Measurements from ENCODE around the gene PPFIA1. TPM values are rescaled to one million over a fixed set of nuclear protein-coding genes. Genes with fewer than 3 reads are reported as not detected.

PPFIA1 gene
- total and polyA plus RNA-seq, 2 experiments from 2014 or later, result 34.1 to 48.1 TPM

- H3K27ac ChIP-seq, result no peak overlapping the region
- no peaks in the 10 kb centered on the region for H3K36me3 ChIP-seq
- no peaks in the 10 kb centered on the region for H3K4me1 ChIP-seq (ENCODE audit: low read depth)
- no peaks in the 10 kb centered on the region for H3K27me3 ChIP-seq
- no peaks in the 10 kb centered on the region for H3K9me3 ChIP-seq (ENCODE audit: low read depth)
- no peak overlapping the region for H3K4me3 ChIP-seq
- no peak for DNase-seq (ENCODE audit: low read depth in 1 of 2, low spot score in 1 of 2)
- TF ChIP-seq, protein P1, sequence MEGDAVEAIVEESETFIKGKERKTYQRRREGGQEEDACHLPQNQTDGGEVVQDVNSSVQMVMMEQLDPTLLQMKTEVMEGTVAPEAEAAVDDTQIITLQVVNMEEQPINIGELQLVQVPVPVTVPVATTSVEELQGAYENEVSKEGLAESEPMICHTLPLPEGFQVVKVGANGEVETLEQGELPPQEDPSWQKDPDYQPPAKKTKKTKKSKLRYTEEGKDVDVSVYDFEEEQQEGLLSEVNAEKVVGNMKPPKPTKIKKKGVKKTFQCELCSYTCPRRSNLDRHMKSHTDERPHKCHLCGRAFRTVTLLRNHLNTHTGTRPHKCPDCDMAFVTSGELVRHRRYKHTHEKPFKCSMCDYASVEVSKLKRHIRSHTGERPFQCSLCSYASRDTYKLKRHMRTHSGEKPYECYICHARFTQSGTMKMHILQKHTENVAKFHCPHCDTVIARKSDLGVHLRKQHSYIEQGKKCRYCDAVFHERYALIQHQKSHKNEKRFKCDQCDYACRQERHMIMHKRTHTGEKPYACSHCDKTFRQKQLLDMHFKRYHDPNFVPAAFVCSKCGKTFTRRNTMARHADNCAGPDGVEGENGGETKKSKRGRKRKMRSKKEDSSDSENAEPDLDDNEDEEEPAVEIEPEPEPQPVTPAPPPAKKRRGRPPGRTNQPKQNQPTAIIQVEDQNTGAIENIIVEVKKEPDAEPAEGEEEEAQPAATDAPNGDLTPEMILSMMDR (IDR thresholded peaks at IDR 0.05; ENCODE audit: low read depth, low read length), result no peak
Observed at GRCh38 chr11:70233962-70234361, 36.5 kb upstream of the PPFIA1 start.

- H3K4me1 ChIP-seq (ENCODE audit: low read depth), result no peaks in the 10 kb centered on the region
- no peaks in the 10 kb centered on the region for H3K36me3 ChIP-seq
- no peak for DNase-seq (ENCODE audit: low read depth in 1 of 2, low spot score in 1 of 2)
- H3K27me3 ChIP-seq, result no peaks in the 10 kb centered on the region
- TF ChIP-seq, protein P1 (IDR thresholded peaks at IDR 0.05; ENCODE audit: low read depth, low read length), result no peak
- no peak overlapping the region for H3K4me3 ChIP-seq
- H3K27ac ChIP-seq, result no peak overlapping the region
- H3K9me3 ChIP-seq (ENCODE audit: low read depth), result no peaks in the 10 kb centered on the region
Observed at GRCh38 chr11:70240337-70240736, 30.2 kb upstream of the PPFIA1 start.

DNA sequence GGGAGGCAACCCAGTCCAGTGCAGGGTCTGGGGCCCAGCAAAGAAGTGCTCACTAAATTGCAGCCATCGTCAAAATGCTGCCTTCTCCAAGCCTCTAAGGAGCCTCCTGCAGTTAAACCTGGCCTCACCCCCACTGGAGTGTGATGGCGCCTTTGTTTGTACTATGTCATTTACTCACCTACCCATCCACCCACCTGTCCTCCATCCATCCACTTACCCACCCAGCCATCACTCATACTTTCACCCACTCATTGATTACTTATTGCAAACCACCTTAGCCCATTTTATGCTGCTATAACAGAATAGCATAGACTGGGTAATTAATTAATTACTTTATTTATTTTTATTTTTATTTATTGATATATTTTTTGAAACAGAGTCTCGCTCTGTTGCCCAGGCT, 28.8 kb upstream of the PPFIA1 start:
- Histone ChIP-seq H3K36me3 (no peaks in the 10 kb centered on the region), H3K27ac (no peak overlapping the region), H3K4me3 (no peak overlapping the region), H3K9me3 (ENCODE audit: low read depth) (no peaks in the 10 kb centered on the region), H3K4me1 (ENCODE audit: low read depth) (no peaks in the 10 kb centered on the region), H3K27me3 (no peaks in the 10 kb centered on the region)
- no peak for DNase-seq (ENCODE audit: low read depth in 1 of 2, low spot score in 1 of 2)
- TF ChIP-seq, protein P1 (IDR thresholded peaks at IDR 0.05; ENCODE audit: low read depth, low read length), result no peak

GRCh38 chr11:70242885-70243284, 27.6 kb upstream of the PPFIA1 start:
- Histone ChIP-seq H3K27me3 (no peaks in the 10 kb centered on the region), H3K4me3 (no peak overlapping the region), H3K36me3 (no peaks in the 10 kb centered on the region), H3K27ac (no peak overlapping the region), H3K4me1 (ENCODE audit: low read depth) (no peaks in the 10 kb centered on the region), H3K9me3 (ENCODE audit: low read depth) (no peaks in the 10 kb centered on the region)
- DNase-seq (ENCODE audit: low read depth in 1 of 2, low spot score in 1 of 2), result no peak
- TF ChIP-seq, protein P1 (IDR thresholded peaks at IDR 0.05; ENCODE audit: low read depth, low read length), result no peak

- Histone ChIP-seq H3K4me3 (no peak overlapping the region), H3K9me3 (ENCODE audit: low read depth) (no peaks in the 10 kb centered on the region), H3K4me1 (ENCODE audit: low read depth) (no peaks in the 10 kb centered on the region), H3K27ac (no peak overlapping the region), H3K36me3 (no peaks in the 10 kb centered on the region), H3K27me3 (no peaks in the 10 kb centered on the region)
- TF ChIP-seq, protein P1 (IDR thresholded peaks at IDR 0.05; ENCODE audit: low read depth, low read length), result no peak
- DNase-seq (ENCODE audit: low read depth in 1 of 2, low spot score in 1 of 2), result peak in 1 of 2 donors; percentile 47
Observed at GRCh38 chr11:70243912-70244652, 26.4 kb upstream of the PPFIA1 start.
